ENCODE results near the gene GPN2. TPM values are rescaled to one million over a fixed set of nuclear protein-coding genes. Genes with fewer than 3 reads are reported as not detected.

GPN2 gene
- total RNA-seq, 1 donor from 2014 or later, result 11.5 TPM

DNA sequence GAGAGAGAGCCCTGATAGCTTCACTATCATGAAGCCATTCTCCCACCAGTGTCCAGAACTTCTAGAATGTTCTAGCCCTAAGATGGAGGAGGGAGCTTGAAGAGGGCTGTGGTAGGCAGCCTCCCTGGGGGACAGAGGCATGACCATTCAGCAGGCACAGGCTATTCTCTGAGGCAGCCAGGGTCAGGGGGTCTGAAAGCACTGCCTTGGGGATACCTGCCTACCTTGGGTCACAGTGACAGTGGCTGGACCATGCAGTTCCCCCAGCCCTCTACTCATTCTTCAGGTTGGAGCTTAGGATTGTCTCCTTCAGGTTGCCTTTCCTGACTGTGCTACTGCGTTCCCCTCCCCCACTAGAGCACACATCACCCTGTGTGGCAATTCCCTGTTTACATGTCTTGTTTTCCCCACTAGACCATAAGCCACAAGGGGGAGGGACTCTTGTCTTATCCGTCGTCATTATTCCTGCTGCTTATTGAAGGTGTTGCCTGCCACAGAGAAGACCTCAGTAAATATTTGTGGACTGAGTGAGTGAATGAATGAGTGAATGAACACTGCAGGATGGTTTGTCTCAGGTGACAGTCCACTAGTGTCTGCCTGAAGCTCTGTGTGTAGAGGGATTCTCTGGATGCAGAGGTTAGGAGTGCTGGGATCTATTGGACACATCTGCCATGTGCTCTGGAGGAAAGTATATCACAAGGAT, 58.4 kb downstream of the GPN2 start:
- DNase-seq, result no peak

DNA sequence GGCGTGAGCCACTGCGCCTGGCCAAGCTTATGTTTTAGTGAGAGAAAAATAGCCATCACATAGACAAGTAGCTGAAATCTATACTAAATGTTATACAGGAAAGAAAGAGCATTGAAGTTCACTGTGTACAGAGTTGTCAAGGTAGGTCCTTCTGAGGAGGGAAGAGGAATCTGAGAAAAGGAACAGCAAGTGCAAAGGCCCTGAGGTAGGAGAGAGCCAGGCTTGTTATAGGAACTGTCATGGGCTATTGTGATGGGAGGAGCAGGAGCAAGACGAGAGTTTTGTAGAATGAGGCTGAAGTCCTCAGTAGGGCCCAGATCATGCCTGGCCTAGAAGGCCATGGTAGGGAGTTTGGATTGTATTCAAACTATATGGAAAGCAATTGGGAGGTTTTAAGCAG, 59.0 kb downstream of the GPN2 start:
- no peak for DNase-seq

DNA sequence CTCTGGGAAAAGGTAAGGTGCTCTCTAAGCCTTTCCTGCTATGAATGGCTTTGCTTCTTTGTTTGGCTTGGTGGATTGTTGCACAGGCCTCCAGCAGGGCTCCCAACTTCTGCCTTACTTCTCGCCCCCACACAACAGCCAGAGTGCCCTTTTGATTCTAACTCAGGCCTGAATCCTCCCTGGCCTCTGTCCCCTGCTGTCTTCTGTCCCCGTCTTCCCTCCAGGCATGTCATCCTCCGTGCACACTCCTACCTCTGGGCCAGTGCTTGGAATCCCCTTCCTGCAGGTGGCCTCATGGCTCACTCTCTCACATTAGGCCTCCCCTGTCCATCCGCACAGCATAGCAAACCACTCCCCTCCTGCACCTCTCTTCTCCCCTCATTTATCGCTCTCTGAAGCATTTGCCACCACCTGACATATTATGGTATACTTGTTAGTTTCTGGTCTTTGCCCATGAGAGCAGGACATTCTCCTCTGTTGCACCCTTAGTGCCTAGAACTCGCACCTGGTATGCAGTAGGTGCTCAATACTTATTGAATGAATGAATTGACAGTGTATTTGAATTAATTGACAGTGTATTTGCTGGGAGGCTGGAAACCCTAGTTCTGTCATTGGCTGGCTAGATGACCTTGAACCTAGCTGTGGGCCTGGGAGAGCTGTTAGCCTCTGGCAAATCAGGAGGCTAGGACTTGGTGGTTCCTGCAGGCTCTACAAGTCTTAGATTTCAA, 60.7 kb downstream of the GPN2 start:
- DNase-seq, result no peak

DNA sequence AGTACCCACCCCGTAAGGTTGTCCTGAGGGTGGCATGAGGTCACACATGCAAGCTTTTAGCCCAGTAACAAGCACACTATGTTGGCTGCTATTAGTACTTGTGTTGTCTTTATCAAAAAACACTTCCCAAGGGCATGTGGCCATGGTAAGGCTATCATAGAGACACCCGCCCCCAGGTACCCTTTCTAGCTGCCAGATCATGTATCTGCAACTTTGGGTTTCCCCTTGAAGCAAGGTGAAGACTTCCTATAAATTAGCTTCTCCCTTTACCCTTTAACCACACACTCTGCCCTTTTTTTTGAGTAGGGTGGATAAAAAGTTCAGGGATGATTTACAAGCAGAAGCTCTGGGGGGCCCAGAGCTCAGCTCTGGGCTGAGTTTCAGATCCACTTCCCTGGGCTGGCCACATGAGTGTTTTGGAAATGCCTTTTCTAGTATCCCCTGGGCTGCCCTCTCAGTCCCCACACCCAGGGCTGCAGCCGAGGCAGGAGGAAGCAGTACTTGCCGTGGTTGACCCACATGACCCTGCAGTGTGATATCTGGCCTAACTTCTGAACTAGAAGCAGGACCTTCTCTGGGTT, 61.6 kb downstream of the GPN2 start:
- no peak for DNase-seq

DNA sequence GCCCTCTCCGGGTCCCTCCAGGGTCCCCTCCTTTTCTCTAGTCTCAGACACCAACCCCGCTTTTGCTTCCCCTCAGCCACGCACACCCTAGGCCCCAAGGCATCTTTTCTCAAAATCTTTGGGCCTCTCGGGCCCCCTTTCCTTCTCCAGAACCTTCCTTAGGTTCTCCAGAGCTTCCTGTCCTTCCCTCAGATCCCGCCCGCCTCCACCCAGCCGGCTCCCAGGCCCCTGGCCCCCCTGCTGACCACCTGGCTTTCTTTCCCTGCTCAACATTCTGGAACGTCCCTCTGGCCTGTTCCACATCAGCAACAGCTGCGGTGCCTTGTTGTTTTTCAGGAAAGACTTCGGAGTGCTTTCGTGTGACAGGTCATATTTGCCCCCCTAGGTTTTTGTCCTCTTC, 62.4 kb downstream of the GPN2 start:
- DNase-seq, result no peak

DNA sequence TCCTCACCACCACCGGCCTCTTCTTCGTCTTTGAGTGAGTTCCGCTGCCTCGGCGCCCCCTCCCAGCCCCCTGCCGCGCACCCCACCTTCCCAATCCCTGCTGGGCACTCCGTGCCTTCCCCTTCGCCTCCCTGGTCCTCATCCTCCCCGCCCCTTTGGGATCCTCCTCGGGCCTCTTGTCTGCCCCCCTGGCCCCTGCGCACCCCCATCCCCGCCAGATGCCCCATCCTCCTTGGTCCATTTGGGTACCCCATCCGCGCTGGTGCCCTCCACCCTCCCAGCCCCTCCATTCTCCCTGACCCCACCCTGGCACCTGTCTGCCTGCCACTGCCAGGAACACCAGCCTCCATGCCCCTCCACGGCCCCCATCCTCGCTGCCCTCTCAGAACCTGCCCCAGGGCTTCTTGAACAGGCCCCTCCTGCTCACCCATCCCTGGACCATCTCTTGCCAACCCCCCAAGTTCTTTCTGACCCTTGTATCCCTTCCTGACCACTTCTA, 62.9 kb downstream of the GPN2 start:
- no peak for DNase-seq

DNA sequence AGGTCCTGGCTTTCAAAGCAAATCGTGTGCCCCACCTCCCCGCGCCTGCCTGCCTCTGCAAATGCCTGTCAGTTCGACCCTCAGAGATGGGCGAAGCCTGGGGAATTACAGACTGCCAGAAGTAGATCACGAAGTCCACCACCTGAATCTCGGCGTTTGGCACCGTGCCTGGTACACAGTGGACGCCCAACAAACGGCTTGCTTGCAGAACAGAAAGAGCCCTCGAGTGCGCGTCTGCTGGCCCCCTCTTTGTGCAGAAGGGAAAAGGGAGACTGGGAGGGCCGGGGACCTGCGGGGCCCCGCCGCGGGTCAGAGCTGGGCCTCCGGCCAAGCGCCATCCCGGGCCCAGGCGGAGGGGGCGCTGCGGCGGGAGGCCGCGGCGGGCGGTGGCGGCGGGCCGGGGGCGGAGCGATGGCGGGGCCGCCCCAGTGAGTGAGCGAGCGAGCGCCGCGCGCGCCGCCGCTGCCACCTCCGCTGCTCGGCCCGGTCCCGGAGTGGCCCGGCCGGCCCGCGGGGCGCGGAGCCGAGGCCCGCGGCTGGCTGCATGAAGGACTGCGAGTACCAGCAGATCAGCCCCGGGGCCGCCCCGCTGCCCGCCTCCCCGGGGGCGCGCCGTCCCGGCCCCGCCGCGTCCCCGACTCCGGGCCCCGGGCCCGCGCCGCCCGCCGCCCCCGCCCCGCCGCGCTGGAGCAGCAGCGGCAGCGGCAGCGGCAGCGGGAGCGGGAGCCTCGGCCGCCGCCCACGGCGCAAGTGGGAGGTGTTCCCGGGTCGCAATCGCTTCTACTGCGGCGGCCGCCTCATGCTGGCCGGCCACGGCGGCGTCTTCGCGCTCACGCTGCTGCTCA, 63.6 kb downstream of the GPN2 start, which contains the start of gene ZDHHC18:
TSS of gene ZDHHC18 (plus strand) at position 428 of the 845 bp plus-strand sequence. CDS start at position 545, 117 bp downstream.
- peak; percentile 48 for DNase-seq

Other genes with a start within 250 kb of the GPN2 start
- gene ARID1A, start 194.3 kb downstream of the GPN2 start, total RNA-seq, result 20.1 TPM
- 9.5 TPM for gene PIGV, start 102.3 kb downstream of the GPN2 start, total RNA-seq
- 19.2 TPM for gene ZDHHC18, start 63.6 kb downstream of the GPN2 start, total RNA-seq
- not detected for gene SFN, start 27.1 kb downstream of the GPN2 start, total RNA-seq
- gene GPATCH3, start 10.2 kb upstream of the GPN2 start, total RNA-seq, result 8.1 TPM
- not detected for gene NR0B2, start 23.7 kb upstream of the GPN2 start, total RNA-seq
- 11.2 TPM for gene NUDC, start 31.5 kb upstream of the GPN2 start, total RNA-seq
- gene KDF1, start 70.2 kb upstream of the GPN2 start, total RNA-seq, result not detected
- 16.4 TPM for gene TRNP1, start 103.4 kb upstream of the GPN2 start, total RNA-seq
- 0.31 TPM for gene TENT5B, start 122.6 kb upstream of the GPN2 start, total RNA-seq